ENCODE results near the gene PGF.

Gene PGF

DNA sequence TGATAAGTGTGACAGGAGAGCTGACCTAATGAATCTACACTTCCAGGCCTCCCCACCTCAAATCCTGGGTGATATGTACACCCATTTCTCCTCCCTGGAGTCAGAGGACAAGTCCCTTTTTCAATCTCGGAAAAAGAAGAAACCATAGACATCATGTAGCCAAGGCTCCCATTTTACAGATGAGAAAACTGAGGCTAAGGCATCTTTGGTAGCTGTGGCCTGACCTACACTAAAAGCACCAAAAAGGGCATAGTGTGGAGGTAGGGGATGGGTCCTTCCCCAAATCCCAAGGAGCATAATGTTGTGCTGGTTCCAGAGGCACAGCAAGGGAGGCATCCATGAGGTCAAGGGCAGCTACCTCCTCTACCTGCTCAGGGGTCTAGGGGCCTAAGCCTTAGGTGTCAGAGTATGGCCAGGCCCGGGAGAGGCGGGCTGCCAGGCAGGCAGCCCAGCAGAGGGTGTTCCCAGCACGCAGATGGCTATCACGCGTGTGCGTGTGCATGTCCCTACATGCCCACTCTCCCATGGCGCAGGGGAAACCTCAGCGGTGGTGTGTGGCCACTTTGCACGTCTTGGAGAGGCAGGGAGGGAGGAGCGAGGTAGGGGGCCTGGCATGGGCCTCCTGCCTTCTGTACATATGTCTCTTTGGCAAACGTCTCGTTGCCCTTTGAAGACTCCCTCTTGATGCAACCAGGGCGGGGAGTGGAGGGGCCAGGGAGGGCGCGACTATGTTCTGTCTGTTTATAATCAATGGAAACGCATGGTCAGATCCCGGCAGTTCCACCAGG is 2.5 kb downstream of the PGF start:
- DNase-seq (ENCODE audit: low read depth in 1 of 2, low spot score in 1 of 2): no peak
- Histone ChIP-seq H3K27me3 (ENCODE audit: insufficient read depth, poor library complexity, severe bottlenecking) (no peaks in the 10 kb centered on the region), H3K4me3 (replicated peaks; ENCODE audit: insufficient read depth, low read length) (no peak overlapping the region), H3K27ac (replicated peaks) (no peak overlapping the region)
- no peak for TF ChIP-seq REST (IDR thresholded peaks at IDR 0.05; ENCODE audit: insufficient replicate concordance, low read depth)
- no peak for TF ChIP-seq GABPA (IDR thresholded peaks at IDR 0.05; ENCODE audit: low read depth)
- TF ChIP-seq SPI1 (IDR thresholded peaks at IDR 0.05; ENCODE audit: borderline replicate concordance, low read depth): no peak
- TF ChIP-seq, protein P1, sequence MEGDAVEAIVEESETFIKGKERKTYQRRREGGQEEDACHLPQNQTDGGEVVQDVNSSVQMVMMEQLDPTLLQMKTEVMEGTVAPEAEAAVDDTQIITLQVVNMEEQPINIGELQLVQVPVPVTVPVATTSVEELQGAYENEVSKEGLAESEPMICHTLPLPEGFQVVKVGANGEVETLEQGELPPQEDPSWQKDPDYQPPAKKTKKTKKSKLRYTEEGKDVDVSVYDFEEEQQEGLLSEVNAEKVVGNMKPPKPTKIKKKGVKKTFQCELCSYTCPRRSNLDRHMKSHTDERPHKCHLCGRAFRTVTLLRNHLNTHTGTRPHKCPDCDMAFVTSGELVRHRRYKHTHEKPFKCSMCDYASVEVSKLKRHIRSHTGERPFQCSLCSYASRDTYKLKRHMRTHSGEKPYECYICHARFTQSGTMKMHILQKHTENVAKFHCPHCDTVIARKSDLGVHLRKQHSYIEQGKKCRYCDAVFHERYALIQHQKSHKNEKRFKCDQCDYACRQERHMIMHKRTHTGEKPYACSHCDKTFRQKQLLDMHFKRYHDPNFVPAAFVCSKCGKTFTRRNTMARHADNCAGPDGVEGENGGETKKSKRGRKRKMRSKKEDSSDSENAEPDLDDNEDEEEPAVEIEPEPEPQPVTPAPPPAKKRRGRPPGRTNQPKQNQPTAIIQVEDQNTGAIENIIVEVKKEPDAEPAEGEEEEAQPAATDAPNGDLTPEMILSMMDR (IDR thresholded peaks at IDR 0.05; ENCODE audit: insufficient read depth, low read length): no peak
- TF ChIP-seq POLR2AphosphoS5 (IDR thresholded peaks at IDR 0.05; ENCODE audit: low read depth): no peak

DNA sequence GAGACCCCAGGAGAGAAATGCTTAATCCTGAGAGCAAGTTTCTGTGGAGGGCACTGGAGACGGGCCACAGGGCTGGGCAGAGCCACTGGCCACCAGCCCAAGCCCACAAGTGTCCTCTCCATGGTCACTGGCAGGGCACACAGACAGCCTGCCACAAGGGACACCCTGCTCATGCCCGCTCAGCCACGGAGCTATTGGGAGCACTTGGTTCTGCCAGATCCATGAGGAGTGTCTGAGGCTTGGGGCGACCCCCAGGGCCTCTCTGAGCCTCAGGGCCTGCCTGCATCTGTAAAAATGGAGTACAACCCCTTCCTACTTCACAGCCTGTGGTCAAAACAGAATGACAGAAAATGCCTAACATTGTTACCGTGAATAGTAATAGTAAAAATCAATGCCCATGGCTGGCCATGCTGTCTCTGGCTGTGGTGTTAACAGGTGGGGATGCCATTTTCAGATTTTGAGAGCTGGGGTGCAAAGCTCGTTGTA is 3.2 kb downstream of the PGF start:
- Histone ChIP-seq H3K4me3 (replicated peaks; ENCODE audit: insufficient read depth, low read length) (no peak overlapping the region), H3K27me3 (ENCODE audit: insufficient read depth, poor library complexity, severe bottlenecking) (no peaks in the 10 kb centered on the region), H3K27ac (replicated peaks) (no peak overlapping the region)
- TF ChIP-seq GABPA (IDR thresholded peaks at IDR 0.05; ENCODE audit: low read depth) (no peak), SPI1 (IDR thresholded peaks at IDR 0.05; ENCODE audit: borderline replicate concordance, low read depth) (no peak), POLR2AphosphoS5 (IDR thresholded peaks at IDR 0.05; ENCODE audit: low read depth) (no peak), REST (IDR thresholded peaks at IDR 0.05; ENCODE audit: insufficient replicate concordance, low read depth) (no peak)
- TF ChIP-seq, protein P1 (IDR thresholded peaks at IDR 0.05; ENCODE audit: insufficient read depth, low read length): no peak
- no peak for DNase-seq (ENCODE audit: low read depth in 1 of 2, low spot score in 1 of 2)

DNA sequence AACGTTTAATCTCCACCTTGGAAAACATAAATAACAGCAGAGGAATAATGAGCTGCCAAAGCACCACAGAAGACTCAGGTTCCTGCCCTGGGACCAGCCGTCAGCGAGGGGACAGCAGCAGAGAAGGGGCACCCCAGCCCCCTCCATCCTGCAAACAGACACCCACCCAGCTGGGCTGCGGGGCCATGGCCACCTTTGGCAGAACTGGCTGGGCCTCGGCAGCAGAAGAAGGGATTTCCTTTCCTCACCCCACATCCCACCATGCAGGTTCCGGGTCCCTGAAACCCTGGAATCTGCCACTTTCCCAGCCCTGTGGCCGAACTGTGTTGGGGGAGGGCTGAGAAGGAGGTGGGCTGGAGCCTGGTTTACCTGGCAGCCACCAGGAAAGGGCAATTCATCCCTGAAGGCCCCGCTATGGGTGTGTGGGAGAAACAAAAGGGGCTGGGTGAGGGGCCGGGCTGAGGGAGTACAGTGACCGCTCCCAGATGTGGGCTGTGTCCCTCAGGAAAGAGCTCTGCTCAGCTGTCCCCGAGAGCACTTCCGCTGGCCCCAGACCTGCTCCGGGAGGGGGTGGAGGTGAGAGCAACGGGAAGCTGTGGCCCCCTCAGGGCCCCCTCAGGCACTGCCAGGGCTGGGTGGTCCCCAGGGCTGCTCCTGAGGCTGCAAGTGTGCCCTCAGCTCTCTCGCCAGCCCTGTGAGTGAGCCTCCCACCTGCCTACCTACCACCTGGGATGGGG is 3.8 kb downstream of the PGF start:
- no peak for TF ChIP-seq POLR2AphosphoS5 (IDR thresholded peaks at IDR 0.05; ENCODE audit: low read depth)
- no peak for TF ChIP-seq GABPA (IDR thresholded peaks at IDR 0.05; ENCODE audit: low read depth)
- no peak for TF ChIP-seq SPI1 (IDR thresholded peaks at IDR 0.05; ENCODE audit: borderline replicate concordance, low read depth)
- TF ChIP-seq, protein P1 (IDR thresholded peaks at IDR 0.05; ENCODE audit: insufficient read depth, low read length): no peak
- TF ChIP-seq REST (IDR thresholded peaks at IDR 0.05; ENCODE audit: insufficient replicate concordance, low read depth): no peak
- no peak overlapping the region for H3K4me3 ChIP-seq (replicated peaks; ENCODE audit: insufficient read depth, low read length)
- no peaks in the 10 kb centered on the region for H3K27me3 ChIP-seq (ENCODE audit: insufficient read depth, poor library complexity, severe bottlenecking)
- H3K27ac ChIP-seq (replicated peaks): no peak overlapping the region
- no peak for DNase-seq (ENCODE audit: low read depth in 1 of 2, low spot score in 1 of 2)

Measured in HL-60 (cell line).